22Rv1 (cell line): Measurements from ENCODE around the gene IL24.
A peak's percentile ranks its signal among the peaks of the same experiment; 100 is the strongest.

Source experiments
- H3K27ac ChIP-seq: fragments of 450-650 bp; 2 replicates; pipeline ENCODE4 v1.5.1; 2017
- ZFX ChIP-seq: fragments of 450-650 bp; IDR thresholded peaks from 2 replicates; pipeline ENCODE4 v1.6.1; 2017; ENCODE audit warnings: antibody characterized with exemption, borderline replicate concordance
- TF ChIP-seq, protein P1 (sequence below): fragments of 450-650 bp; IDR thresholded peaks from 2 replicates; pipeline ENCODE4 v1.5.1; 2017; ENCODE audit warnings: mild to moderate bottlenecking

IL24 gene

GRCh38 chr1:206949208-206949607, 52.0 kb downstream of the IL24 start:
- no peak for TF ChIP-seq ZFX
- TF ChIP-seq, protein P1, sequence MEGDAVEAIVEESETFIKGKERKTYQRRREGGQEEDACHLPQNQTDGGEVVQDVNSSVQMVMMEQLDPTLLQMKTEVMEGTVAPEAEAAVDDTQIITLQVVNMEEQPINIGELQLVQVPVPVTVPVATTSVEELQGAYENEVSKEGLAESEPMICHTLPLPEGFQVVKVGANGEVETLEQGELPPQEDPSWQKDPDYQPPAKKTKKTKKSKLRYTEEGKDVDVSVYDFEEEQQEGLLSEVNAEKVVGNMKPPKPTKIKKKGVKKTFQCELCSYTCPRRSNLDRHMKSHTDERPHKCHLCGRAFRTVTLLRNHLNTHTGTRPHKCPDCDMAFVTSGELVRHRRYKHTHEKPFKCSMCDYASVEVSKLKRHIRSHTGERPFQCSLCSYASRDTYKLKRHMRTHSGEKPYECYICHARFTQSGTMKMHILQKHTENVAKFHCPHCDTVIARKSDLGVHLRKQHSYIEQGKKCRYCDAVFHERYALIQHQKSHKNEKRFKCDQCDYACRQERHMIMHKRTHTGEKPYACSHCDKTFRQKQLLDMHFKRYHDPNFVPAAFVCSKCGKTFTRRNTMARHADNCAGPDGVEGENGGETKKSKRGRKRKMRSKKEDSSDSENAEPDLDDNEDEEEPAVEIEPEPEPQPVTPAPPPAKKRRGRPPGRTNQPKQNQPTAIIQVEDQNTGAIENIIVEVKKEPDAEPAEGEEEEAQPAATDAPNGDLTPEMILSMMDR, result no peak
- H3K27ac ChIP-seq, result no peak overlapping the region

- H3K27ac ChIP-seq, result no peak overlapping the region
- TF ChIP-seq, protein P1, result no peak
- TF ChIP-seq ZFX, result no peak
Observed at GRCh38 chr1:206949641-206950040, 52.4 kb downstream of the IL24 start.

GRCh38 chr1:206951318-206952100, 54.3 kb downstream of the IL24 start:
- no peak for TF ChIP-seq ZFX
- TF ChIP-seq, protein P1, result no peak
- peak overlapping the region; percentile 68 for H3K27ac ChIP-seq

DNA sequence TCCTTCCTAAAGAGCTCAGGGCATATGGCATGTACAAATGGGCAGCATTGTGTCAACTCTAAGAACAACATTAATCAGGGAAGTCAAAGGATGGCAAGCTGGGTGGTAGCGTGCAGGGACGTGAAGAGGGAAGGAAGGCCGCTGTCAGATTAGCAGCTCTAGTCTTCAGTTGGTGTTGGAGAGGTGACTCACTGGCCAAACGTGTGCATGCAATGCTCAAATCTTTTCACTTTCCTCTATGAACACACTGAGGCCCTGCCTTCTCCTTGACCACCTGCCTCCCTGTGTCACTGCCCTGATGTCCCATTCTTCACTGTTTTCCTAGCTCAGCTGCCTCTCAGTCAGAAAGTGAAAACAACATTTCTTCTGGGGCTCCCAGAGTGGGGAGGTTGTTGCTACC, 54.9 kb downstream of the IL24 start:
- H3K27ac ChIP-seq, result peak overlapping the region; percentile 68
- TF ChIP-seq ZFX, result no peak
- TF ChIP-seq, protein P1, result no peak

DNA sequence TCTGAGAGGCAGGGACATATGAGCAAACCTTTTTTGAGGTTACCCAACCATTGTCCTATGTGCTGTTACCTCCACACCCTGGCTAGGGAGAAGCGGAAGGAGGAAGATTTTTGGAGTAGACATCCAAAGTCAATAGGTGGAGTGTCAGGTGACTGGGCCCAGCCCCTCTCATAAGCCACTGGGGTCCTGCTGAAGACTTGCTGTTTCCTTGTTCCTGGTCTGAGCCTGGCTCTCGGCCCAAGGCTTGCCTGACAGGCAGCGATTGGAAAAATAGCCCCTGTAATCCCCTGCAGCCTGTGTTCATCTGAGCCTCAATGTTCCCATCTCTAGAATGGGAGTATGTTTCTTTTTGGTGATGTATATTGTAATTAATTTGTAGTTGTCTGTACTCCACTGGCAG, 55.9 kb downstream of the IL24 start:
- no peak for TF ChIP-seq ZFX
- TF ChIP-seq, protein P1, result no peak
- no peak overlapping the region for H3K27ac ChIP-seq

GRCh38 chr1:206953626-206954025, 56.4 kb downstream of the IL24 start:
- no peak for TF ChIP-seq ZFX
- TF ChIP-seq, protein P1, result no peak
- no peak overlapping the region for H3K27ac ChIP-seq
